GM19397 (cell line): ENCODE data around the gene NFIB.

Experiments used
- ATAC-seq: cut with Tn5 transposase; IDR thresholded peaks from one replicate; pipeline ENCODE4 v1.9.1; 2021; ENCODE audit warnings: mild to moderate bottlenecking, moderate library complexity; ENCODE audit not compliant: unreplicated experiment

NFIB gene

DNA sequence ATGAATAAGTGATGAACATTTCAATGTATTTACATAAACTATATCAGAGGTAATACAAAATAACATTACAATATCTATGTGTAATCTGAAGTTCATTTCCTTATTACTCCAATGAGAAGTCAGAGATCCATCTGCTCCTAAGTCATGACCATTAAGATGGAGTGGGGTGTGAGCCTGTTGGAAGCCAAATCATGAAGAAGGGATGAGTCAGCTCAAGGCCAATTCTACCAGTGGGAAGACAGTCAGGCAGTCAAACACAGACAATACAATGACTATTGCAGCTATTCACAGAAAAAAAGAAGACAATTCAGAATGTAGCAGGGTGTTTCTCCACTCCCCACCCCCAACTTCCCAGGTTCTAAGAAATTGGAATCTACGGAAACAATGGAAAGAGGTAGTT, 155.0 kb downstream of the NFIB start:
- no peak for ATAC-seq

DNA sequence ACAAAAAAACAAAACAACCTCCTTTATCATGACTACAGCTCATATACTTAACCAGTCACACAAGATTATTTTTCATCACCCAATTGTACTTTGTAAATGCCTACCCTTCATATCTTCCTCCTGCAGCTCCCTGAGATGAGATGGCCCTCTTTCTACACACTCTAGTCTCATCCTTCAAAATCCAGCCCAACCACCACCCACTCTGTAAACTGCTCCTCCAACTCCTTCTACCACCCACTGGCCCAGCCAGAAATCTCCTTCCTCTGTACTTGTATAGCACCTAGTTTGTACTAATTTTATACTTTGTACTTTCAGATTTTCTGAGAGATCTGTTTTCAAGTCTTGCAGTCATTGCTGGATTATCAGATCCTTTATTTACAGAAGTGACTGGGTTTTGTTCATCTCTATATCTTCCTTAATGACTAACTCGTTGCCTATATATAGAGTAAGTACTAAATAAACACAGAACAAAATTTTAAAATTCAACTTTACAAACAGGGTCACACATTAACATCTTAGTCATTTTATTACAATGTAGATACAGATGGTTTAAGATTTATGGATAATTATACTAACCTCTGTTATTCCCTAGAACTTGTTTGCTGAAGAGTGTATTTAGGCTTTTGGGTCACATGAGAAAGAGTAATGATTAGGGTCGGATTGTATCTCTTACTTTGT, 155.7 kb downstream of the NFIB start:
- ATAC-seq = no peak

DNA sequence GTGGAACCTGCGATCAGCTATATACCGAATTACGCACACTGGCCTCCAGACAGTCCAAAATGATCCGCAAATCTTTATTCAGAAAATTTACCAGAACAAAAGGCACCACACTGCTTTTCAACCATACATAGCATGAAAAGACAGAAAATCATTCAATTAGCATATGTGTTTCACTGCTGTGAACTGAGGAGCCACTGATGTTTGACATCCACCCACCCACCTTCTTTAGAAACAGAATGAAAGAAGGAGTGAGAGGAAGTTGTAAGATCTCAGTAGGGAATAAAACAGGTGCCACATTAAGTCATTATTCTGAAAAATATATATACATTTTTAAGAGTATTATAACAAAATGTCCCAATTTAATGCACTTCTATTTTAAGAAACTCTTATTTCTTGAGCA, 156.8 kb downstream of the NFIB start:
- ATAC-seq = no peak

DNA sequence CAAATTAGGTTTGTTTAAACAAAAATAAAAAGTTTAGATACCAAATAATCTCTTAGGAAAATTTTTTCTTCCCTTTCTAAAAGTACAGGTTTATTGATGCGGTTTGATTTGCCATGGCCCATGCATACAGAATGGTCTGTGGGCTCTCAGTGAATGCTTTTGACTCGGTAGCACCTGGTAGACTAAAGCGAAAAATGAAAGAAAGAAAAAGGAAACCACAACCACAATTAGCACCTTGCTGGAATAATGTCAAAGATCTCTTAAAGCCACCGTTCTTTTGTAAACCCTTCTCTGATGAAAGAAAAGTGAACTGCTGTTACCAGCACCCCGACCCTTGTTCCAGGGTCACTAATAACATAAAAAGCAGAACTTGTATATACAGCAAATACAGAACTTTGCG, 157.9 kb downstream of the NFIB start:
- peak; percentile 93 for ATAC-seq

DNA sequence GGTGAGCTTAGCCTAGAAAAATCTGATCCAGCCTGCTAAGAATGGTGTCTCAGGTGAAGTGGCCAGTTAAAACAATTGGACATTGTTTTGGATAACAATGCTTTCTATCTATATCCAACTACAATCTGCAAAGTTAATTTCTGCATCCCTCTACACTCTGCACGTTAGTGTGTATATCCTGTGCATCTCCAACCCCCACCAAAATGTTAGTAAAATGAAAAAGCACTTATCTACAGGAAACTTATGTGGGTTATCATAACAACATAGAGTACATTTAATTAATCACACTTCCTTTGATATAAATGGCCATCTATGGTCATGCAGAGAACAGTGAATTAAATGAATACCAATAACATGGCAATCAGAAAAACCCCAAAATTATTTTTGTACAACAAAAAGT, 158.7 kb downstream of the NFIB start:
- ATAC-seq = no peak

DNA sequence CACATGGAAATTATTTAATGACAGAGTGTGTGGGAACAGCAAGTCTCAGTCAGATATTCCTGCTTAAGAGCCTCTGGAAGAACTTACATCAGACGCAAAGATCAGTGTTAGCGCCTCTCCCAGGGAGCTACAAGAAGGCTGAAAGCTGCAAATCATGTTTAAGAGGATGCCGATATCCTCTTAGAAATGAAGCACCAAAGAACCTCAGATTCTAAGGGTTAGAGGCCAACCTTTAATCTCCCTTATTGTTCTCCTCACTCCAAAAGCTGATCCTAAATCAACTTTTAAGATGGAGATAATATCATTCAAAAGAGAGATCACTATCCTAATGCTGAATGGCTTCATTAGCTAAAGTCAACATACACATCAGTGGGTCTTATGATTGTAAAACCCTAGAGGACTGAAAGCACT, 160.6 kb downstream of the NFIB start:
- ATAC-seq = no peak

DNA sequence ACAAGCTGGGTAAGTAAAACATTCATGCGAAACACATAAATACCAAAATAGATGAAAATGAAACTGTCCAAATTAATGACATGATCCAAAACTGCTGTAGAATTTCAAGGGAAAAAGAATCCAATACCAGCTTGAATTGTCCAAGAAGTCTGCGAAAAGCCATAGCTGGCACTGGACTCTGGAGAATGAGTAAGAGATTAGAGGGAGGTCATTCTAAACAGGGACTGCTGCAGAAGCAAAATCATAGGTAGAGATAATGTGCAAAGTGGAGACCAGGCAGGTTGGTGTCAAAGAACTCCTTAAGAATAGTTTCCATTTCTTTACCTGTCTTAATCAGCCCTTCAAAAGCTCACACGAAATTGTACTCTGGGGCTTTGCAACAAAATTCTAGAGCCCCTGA, 162.5 kb downstream of the NFIB start:
- ATAC-seq = no peak

DNA sequence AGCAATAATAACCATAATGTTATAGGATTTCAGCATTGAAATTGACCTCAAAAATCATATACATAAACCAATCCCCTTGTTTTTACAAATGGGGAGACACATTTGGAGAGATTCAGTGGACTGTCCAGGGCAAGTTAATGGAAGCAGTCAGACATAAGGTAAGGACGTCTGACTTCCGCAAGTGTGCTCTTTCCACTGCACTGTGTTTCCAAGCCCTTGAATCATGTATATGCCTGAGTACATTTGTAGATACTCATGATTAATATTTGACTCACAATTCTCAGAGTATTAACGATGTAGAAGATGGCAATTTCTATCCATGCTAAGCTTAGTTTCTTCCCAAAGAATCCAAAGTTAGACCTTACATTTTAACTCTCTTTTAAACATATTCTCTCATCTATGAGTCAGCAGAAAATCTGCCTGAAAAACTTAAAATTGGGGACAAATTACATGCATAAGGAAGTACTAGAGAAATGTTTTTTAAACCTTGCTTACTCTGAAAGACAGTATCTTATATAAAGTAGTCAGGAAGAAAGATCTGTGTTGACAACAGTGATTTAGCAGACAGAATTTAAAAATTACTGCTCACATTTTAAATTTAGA, 165.3 kb downstream of the NFIB start:
- no peak for ATAC-seq

DNA sequence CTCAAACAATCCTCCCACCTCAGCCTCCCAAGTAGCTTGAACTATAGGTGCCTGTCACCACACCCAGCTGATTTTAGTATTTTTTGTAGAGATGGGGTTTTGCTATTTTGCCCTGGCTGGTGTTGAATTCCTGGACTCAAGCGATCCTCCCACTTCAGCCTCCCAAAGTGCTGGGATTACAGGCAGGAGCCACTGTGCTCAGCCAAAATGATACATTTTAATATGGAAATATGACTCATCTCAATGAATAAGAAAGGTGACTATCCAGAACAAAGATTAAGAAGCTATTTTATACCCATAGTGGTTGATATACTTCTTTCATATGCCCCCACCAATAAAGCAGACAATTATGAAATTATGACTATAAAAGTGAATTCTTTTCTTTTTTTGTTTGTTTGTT, 166.2 kb downstream of the NFIB start:
- ATAC-seq = no peak

DNA sequence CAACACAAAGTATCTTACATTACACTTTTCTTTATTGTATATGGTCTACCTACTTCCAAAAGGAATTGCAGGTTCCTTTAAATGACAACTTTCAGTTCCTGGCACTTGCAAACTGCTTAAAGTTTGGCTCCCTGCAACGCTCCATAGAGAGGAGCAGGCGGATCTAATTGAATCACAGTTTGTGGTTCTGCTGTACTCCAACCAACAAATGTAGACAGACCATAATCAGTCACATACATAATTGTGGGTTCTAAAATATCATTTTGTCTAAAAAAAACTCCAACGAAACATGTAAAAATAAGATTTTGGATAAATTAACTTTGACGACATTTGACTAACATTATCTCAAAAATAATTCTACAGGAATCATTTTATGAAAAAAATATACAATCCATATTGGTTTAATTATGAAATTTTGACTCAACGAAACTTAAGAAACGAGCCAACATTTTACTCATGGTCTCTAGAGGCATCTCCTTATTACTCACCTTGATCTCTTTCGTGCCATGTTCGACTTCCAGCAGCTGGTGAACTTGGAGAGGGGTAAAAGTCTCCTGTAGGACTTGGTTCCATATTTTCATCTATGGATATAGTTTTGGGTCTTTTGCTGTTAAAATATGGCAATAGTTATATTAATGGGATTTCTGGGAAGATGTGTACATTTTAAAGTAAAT, 167.6 kb downstream of the NFIB start:
- no peak for ATAC-seq

DNA sequence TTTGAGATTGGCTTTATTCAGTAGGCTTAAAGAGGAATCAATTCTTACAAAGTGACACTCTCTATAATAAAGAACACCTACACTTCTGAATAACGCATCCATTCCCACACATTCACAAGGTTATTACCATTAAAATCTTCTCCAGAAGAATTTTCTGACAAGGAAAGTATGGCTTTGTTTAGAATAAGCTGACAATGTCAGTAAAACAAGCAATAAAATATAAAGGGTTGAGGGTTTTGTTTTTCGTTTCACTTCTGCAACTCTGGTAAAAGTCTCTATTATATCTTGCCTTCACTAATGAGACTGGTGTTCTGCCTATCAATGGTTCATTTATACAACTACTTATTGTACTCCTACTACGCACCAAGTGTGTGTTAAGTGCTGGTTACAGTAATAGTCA, 169.7 kb downstream of the NFIB start:
- ATAC-seq = no peak

DNA sequence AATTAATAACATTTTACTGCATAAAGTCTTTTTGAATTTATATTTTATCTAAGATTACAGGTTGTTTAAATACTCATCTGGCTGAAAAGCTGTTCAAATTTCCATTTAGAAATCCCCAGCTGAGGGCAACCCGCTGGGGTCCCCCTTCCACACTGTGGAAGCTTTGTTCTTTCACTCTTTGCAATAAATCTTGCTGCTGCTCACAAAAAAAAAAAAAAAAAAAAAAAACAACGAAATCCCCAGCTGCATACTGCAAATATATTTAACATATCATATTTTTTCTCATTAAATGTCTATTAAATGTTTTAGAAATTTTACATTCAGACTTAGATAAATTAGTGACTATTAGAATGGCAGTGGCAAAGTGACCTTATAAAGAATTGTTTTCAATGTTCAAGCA, 172.2 kb downstream of the NFIB start:
- ATAC-seq = no peak

DNA sequence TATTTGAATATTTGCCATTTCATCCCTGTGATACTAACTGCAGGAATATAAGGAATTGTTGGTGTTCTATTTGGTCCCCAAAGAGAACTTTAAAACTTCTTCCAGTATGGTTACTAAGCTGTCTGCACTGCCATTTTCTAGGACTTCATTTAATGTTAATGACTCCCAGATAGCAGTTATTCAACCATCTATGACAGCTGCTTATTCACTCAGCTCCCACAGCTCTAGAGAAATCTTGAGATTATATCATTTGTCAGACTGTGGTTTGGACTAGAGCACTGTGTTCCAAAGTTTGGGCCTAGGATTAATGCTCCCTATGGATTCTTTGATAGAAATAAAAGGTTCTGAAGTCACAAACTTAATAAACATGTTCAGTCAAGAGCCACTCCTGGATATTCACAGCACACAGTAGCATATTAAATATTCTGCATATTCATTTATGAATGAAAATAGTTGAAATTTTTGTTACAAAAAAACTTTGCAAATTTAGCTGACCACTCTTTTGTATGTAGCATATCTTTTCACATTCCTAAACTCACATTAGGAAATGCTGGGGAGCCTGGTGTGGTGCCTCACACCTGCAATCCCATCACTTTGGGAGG, 173.7 kb downstream of the NFIB start:
- no peak for ATAC-seq

DNA sequence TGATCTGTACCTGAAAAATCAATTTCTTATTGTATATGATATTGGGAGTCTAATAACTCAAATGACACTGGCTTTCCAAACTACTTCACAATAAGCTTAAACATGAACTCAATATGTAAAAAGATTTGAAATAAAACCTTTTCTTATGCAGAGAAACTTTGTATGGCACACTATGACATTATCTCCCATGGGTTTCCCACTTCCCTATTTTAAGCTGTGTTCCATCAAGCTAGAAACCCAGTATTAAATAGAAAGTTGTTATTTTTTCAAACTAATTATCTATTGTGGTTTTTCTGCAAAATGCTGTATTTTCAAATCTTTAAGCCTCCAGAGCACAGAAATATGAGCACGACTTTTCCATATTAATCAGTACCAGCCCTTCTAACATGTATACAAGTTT, 174.7 kb downstream of the NFIB start:
- no peak for ATAC-seq

DNA sequence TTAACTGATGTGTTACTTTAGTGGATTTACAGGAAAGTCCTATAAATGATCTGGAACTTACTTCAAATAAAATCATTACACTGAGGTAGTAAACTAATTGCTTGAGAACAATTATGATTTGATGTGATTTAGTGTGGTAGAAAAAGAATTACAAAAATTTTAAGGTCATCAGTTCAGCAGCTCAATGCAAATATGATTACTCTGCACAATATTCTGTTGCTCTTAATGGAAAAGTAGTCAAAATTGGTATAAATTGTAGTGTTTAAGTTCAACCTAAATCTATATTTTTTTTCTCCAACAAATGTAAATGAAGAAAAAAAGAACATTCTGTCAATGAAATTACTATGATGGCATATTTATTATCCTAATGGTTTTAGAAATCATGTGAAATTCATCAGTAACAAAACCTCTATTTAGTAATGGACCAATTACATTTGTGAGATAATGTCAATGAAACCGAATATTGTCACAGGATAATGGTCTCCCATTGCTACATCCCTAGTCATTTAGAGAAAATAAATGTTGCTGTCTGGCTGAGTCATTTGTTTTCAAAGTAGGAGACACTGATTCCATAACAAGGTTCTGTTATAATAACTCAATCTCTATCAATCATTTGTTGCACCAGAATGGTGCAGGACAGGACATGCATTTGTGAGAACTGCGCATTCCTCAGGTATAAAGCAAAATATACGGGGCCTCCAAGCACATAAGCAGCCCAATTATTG, 177.1 kb downstream of the NFIB start:
- ATAC-seq = no peak

DNA sequence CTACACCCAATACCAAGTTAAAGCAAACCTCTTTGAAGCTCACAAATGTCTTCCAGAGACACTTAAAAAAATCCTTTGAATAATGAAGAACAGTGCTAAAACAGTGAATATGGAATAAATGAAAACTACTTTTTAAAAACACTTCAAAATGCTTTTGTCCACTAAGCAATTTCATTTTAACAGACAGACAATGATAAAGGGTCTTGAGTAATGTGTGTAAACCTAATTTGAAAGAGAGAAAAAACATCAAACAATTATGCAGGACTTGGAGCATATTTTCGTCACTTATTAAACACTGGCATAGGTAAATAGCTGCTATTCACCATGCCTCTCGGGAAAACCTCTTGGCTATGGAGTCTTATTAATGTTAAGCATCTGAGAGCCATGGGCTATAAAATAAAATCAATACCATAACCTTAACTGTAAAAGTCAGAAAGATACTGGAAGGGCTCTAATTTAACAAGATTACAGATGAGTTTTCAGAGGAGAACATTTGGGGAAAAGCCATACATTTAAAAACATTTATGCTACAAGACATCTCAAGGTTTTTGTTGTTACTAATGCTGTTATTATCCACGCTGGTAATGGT, 177.8 kb downstream of the NFIB start:
- no peak for ATAC-seq

DNA sequence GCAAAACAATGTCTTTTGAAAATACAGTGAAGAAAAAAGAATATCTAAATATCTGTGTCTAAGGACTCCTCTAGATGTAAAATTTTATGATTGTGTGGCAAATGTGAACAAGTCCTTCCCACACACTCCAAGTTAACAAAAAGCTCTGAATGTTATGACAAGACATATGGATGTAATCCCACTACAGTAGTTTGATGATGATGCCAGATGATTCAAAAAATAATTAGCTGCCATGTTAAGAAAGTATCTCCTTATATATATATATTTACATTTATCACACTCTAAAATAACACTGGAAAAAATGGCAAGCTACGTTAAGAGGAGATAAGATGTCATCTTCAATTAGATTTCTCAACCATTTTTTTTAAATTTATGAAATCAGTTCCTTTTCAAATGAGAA, 178.5 kb downstream of the NFIB start:
- no peak for ATAC-seq

DNA sequence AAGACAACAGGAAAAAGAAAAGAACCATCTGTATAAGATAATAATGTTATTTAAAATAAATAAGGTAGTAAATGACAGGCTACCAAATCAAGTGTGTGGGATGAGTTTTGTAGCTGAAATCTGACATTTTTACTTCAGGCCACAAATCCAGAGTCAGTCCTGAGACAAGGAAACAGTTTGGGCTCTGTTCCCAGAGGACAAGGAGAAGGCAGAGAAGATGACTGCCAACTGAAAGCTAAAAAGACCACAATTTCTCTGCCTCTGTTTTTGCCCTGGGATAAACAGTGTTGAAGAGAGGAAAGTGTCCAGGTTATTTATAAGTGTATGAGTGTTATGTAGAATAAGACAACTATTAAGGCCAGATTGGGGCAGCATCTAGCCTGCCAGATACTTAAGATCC, 180.5 kb downstream of the NFIB start:
- ATAC-seq = no peak

DNA sequence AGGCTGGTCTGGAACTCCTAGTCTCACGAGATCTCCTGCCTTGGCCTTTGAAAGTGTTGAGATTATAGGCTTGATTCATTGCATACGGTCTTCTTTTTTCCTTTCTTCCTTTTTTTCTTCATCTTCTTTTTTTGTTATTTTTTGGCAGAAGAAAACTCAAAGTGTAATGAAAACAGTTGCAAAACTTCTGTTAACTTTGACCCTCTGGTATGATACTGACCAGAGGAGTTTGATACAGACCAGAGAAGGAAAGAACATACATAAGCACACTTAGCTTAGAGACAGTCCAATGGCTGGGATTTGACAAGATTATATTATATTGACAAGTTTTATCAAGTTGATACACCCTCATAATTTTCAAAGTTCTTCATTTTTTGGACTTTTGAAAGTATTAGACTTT, 181.2 kb downstream of the NFIB start:
- no peak for ATAC-seq

DNA sequence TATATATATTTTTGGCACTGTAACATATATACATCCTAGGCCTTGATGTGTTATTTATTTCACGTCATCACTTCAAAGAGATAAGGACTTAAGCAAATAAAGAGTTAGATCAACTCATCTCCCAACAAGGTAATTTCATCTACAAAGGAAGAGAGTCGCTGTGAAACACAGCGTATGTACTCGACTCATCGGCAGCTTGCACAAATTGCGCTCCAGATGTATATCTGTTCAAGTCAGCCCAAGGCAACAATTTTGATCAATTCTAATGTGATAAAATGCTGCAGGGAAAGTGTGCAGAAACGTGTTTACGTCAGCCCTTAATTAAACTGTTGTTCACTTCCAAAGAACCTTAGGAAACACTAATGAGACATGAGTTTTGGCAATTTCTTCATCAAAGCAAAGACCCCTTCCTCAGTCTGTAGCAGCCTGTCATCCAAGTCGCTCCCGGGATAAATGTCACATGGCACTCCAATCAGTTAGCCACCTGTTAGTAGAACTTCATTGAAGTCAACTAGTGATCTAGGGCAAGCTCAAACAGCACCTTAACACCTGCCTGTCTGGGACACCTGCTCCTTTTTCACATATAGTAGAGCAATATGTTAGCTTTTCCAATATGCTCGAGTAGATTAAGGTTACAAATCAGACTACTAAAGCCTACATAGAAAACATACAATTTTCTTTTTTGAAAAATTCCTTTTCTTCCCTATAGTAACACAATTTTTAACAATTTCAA, 182.4 kb downstream of the NFIB start:
- ATAC-seq = no peak
